COLO668 (cell line): ENCODE measurements around the gene PHF2.

Experiments used
- DNase-seq: peaks from one replicate; lab custom pipeline; 2025; ENCODE audit not compliant: unreplicated experiment; lab: John Stamatoyannopoulos, UW

The PHF2 gene

DNA sequence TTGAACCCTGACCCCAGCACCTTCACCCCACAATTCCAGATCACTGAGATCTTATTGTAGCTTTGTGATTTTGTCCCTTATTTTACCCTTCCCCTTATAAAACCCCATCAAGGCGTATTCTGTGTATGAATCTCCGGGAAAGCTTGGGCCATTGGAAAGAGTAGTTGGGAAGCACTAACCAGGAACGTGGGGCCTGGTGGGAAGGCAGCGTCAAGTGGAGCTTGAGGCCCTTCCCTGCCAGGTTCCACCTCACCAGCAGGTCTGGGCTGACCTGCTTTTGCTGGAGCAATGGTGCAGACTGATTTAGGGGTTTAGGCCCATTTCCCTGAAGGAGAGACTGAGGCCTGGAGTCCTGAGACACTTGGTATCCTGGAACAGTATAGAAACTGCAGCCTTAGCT lies 9.3 kb downstream of the PHF2 start:
- DNase-seq = no peak

DNA sequence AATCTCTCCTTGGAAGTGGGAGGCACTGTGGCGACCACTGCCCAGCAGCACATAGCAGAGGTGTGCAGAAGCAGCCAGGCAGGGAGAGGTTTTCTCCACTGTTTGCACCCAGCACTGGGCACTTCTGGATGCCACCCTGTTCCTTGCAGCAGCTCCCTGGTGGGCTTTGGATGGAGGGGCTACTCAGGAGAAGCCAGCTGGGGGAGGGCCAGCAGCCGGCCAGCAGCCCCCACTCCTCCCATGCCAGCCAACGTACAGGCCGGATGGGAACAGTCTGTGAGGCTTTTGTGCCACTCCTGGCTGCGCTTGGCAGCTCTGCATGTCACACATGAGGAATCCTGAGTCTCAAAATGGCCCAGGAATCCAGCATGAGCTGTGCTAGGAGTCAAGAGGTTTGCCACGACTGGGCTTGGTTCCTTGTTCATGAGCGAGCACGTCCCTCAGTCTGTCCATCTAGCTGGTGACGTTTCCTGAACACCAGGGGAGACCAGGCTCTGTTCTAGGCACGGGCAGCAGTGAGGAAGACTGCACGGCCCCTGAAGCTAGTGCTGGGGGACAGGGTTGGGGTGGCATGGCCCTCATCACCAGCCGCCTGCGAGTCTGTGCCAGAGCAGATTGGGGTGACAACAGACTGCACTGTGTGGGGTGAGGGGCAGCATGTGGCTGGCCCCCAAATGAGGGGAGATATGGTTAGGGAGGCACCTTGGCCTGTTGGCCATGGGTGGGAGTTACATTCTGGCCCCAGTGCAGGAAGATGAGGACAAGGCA lies 10.1 kb downstream of the PHF2 start:
- DNase-seq = no peak

GRCh38 chr9:93587284-93587650 lies 10.9 kb downstream of the PHF2 start:
- DNase-seq = no peak

- DNase-seq = no peak
These were observed 11.4 kb downstream of the PHF2 start for GRCh38 chr9:93587651-93588347.

DNA sequence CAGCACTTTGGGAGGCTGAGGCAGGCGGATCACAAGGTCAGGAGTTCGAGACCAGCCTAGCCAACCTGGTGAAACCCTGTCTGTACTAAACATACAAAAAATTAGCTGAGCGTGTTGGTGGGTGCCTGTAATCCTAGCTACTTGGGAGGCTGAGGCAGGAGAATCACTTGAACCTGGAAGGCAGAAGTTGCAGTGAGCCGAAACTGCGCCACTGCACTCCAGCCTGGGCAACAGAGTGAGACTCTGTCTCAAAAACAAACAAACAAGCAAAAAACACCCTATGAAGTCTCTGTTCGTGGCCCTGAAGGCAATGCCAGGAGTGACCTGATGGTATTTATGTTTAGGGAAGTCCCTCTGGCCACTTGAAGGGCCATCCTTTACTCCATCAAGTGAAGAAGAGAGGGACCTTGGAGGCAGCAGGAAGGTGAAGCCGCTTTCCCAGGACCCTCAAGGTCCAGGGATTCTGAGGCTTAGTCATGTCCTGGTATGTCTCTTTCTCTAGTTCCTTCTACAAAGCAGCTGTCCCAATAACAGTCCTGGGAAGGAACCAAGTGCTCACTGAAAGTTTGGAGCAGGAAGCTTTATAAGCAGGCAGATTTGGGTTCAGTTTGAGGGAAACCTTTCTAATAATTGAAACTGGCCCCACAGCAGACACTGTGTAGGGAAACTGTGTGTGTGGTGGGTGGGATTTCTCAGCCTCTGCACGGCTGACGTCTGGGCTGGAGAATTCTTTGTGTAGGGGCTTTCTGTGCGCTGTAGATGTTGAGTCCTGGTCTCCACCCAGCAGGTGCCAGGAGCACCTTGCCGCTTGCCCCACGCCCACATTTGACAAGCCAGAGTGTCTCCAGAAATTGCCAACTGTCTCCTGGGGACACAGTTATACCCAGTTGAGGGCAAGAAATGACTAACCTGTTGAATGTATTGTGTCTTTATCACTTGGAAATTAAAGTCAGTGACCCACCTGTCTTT lies 12.5 kb downstream of the PHF2 start:
- no peak for DNase-seq

DNA sequence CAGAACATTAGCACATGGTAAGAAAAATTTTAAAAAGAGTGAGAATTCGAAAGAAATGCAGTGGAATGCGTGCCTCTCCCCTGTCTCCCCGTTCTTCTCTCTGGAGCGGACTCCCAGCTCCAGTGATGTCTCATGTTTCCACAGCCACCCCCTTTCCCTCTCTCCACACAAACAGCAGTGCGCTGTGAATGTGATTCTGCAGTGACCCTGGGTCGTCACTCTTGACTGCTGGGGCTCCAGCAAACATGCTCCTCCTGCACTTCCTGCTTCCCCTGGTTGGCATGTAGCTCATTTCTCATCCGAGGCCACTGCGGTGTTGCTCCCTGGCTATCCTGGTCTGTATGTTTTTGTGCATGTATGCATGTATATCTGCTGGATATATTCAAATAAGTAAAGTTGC lies 13.3 kb downstream of the PHF2 start:
- DNase-seq = peak; percentile 61

DNA sequence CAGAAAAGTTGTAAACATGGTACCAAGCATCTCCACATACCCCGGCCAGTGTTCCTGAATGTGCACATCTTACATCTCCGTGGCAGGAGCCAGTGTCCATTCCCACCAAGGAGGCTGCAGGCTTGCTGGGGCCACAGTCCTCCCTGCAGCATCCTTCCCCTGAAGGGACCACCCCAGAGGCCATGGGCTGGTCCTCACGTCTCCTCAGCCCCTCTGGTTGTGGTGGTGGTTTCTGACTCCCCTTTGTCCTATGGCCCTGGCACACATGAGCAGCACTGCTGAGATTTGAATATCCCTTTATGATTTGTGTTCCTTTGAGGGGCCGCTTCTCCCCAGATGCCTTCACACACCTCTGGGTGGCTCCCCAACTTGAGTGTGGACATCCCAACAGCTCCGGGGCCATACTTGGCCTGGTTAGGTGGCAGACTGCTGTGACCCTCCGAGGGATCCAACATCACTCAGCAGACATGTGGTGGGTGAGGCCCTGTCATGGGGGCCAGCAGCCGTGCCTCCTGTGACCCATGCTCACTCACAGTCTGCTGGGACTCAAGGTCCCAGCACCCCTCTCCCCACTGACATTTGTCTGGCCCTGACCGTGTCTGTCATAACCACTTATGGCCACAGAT lies 14.3 kb downstream of the PHF2 start:
- DNase-seq = no peak

GRCh38 chr9:93591301-93592007 lies 15.1 kb downstream of the PHF2 start:
- peak; percentile 40 for DNase-seq

DNA sequence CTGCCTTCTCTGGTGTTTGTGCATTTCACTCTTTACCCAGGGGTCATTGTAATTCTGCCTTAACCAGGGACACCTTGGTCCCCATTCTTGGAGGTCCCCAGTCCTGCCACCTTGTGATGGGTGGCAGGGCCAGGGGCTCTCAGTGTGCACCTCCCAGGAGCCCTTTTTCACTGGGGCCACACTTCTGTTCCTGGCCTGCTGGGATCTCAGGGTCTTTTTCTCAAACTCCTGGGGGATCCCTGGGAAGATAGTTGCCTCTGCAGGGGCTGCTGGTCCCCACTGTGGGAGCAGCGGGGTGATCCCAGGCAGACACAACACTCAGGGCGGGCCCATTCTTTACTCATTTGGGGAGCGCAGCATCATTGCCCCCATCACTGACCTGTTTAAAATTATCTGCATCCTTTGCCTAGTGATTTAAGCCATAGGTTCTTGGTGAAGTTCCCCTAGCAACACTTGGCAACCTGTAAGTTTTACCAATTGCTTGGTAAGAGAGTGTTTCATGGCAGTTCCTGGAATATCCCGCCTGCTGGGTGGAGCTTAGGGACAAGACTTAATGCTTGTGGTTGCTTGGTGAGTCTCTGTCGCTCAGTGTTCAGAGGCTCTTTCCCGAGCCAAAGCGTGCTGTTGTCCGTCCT lies 15.7 kb downstream of the PHF2 start:
- no peak for DNase-seq

- DNase-seq = peak; percentile 32
These were observed 16.2 kb downstream of the PHF2 start for GRCh38 chr9:93592643-93593021.

- DNase-seq = no peak
These were observed 16.8 kb downstream of the PHF2 start for GRCh38 chr9:93593144-93593658.

GRCh38 chr9:93594041-93594756 lies 17.8 kb downstream of the PHF2 start:
- no peak for DNase-seq

- DNase-seq = no peak
These were observed 19.1 kb downstream of the PHF2 start for GRCh38 chr9:93595461-93595860.

DNA sequence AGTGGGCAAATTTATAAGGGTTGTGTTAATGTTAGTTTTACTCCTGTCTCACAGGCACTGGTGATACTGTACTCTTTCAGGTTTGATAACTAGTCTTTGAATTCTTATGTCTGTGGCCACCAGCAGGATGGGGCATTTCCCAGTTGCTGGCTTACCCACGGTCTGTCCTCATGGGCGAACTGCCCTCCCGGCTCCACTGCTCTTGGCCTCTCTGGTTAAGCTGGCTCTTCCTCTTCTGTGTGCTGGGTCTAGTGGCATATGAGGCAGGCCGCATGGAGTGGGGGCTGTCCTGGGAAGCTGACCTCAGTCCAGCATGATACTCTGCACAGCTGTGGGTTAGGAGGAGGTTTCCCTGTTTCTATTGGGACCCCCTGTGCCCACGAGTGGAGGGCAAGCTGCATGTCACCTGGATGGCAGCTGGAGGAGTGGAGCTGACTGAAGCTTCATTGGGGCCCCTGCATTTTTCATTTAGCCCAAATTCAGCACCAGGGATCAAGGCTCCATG lies 19.5 kb downstream of the PHF2 start:
- DNase-seq = no peak

DNA sequence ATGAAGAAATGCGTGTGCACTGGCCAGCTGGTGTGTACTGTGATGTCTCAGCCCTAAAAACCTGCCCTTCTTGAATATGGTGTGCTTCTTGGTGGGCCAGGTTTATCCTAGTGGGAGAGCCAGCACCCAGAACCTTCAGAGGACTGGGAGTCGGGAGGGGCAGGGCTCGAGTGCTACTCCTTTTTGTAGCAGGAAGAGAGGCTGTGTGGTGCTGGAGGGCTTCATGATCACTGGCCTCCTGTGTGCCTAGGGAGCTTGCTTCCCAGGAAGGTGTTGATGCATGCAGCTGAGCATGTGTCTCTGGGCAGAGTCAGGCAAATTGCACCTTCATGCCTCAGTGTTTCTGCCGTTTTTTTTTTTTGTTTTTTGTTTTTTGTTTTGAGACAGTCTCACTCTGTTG lies 20.0 kb downstream of the PHF2 start:
- no peak for DNase-seq

- DNase-seq = no peak
These were observed 20.8 kb downstream of the PHF2 start for GRCh38 chr9:93597142-93597706.

GRCh38 chr9:93597871-93598646 lies 21.7 kb downstream of the PHF2 start:
- DNase-seq = no peak
